AG09319 (cell line): ENCODE results near the gene PPDPF.

Source experiments
- DNase-seq: peaks from one replicate; pipeline ENCODE4 v3.0.0-alpha.2; 2010; ENCODE audit warnings: low read depth; ENCODE audit errors: extremely low read depth
- CTCF ChIP-seq: IDR thresholded peaks from 2 replicates; pipeline ENCODE4 v1.5.1; 2011; ENCODE audit warnings: low read depth, mild to moderate bottlenecking, inconsistent platforms, low read length, moderate library complexity

The PPDPF gene

GRCh38 chr20:63520934-63521601 lies 503 bp downstream of the PPDPF start:
- DNase-seq, result peak; percentile 36
- no peak; the same call in 1 of the 2 replicates for TF ChIP-seq CTCF

GRCh38 chr20:63521602-63522001 lies 1.0 kb downstream of the PPDPF start:
- no peak for TF ChIP-seq CTCF
- no peak for DNase-seq

- no peak for DNase-seq
- no peak for TF ChIP-seq CTCF
Observed at GRCh38 chr20:63522091-63522868, 1.7 kb downstream of the PPDPF start.

- TF ChIP-seq CTCF, result no peak
- no peak for DNase-seq
Observed at GRCh38 chr20:63522981-63523611, 2.5 kb downstream of the PPDPF start.

- DNase-seq, result no peak
- TF ChIP-seq CTCF, result no peak
Observed at GRCh38 chr20:63525185-63525584, 4.6 kb downstream of the PPDPF start.

GRCh38 chr20:63525971-63526370 lies 5.4 kb downstream of the PPDPF start:
- DNase-seq, result no peak
- TF ChIP-seq CTCF, result no peak

- TF ChIP-seq CTCF, result no peak
- DNase-seq, result no peak
Observed at GRCh38 chr20:63527184-63527583, 6.6 kb downstream of the PPDPF start.
